Peyer's patch (tissue), 4 donors: ENCODE measurements around the gene HRAS. TPM values are rescaled to one million over a fixed set of nuclear protein-coding genes. Genes with fewer than 3 reads are reported as not detected.

Experiments
- DNase-seq, 3 donors: peaks; one replicate each; pipeline ENCODE4 v3.0.0-alpha.2; 2017 to 2019
- H3K27ac ChIP-seq, 4 donors: fragments of 200-600 bp; sonication (generic); one replicate each; pipeline ENCODE4 v1.5.1; 2016 to 2019
- H3K27me3 ChIP-seq, 2 donors: fragments of 200-600 bp; sonication (generic); one replicate each; pipeline ENCODE4 v1.5.1; 2019
- H3K36me3 ChIP-seq, 3 donors: fragments of 200-600 bp; sonication (generic); one replicate each; pipeline ENCODE4 v1.5.1; 2016 to 2019
- H3K4me1 ChIP-seq, 4 donors: fragments of 200-600 bp; sonication (generic); one replicate each; pipeline ENCODE4 v1.5.1; 2016 to 2019
- H3K4me3 ChIP-seq, 4 donors: fragments of 200-600 bp; sonication (generic); 1 replicate in 3 of 4; 2 replicates in 1 of 4; pipeline ENCODE4 v1.5.1; 2016 to 2019; ENCODE audit warnings: mild to moderate bottlenecking in 1 of 4
- H3K9me3 ChIP-seq, 4 donors: fragments of 200-600 bp; sonication (generic); one replicate each; pipeline ENCODE4 v1.5.1; 2016 to 2019; ENCODE audit warnings: mild to moderate bottlenecking in 1 of 4
- POLR2A ChIP-seq, 2 donors: fragments of 450-650 bp; IDR thresholded peaks; one replicate each; pipeline ENCODE4 v1.5.1; 2017; ENCODE audit warnings: antibody characterized with exemption in 2 of 2, mild to moderate bottlenecking in 2 of 2, moderate library complexity in 2 of 2
- total RNA-seq, 4 donors: library from RNA; depleted of rRNA; stranded (reverse); fragments of >200 nt; gene quantifications; one replicate each; pipeline ENCODE4 v1.1.0, GENCODE V29; 2016
- TF ChIP-seq, protein P1 (sequence below), 6 experiments: fragments of 450-650 bp in 4 of 6; fragments of 200-600 bp in 2 of 6; sonication (generic) in 1 of 6; IDR thresholded peaks; one replicate each; pipeline ENCODE4 v1.5.1; 2017 to 2019; ENCODE audit warnings: antibody characterized with exemption in 6 of 6, mild to moderate bottlenecking in 3 of 6, moderate library complexity in 1 of 6

HRAS gene
- total RNA-seq, 4 donors from 2014 or later = 27.4 to 55.3 (median 35.1) TPM

DNA sequence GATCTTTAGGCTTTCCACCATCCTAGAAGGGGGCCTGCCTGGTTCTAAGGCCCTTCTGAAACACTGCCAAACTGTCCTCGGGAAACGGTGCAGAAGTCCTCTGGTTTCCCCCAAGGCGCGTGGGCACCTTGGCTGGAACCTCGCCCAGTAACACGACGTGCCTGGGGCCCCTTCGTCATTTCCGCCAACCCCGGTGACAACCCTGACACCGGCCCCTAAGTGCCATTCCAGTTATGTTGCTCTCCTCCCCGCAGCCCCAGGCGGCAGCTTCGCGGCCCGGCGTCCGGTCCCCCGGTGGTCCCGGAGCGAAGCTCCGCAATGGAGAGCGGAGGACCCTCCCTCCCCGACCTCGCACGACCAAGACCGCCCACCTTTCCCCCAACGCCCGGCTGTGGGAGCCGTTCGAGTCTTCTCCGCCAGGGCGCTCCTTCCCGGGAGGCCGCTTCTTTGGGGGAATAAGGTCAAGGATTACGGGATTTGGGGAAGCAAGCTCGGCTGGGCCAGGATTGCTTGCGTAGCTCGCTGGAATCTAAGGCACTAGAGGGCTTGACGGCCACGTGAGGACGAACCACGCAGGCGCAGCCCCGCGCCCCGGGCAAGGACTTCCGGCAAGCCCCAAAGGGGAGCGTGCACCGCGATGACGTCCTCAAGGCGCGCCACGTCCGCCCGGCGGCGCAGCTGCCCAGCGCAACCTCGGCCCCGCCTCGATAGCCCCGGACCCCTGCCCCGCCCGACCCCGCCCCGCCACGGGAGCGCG is 29.0 kb downstream of the HRAS start:
- Histone ChIP-seq H3K4me3 (peak overlapping the region; percentile 79 to 100 (median 88)), H3K9me3 (no peaks in the 10 kb centered on the region), H3K27ac (peak overlapping the region; percentile 99 to 100 (median 100)), H3K4me1 (peaks cover 6 to 40% (median 19%) of the 10 kb centered on the region in 4 donors), H3K36me3 (peaks cover 0 to 24% (median 0%) of the 10 kb centered on the region in 3 donors), H3K27me3 (no peaks in the 10 kb centered on the region)
- DNase-seq = peak; percentile 91 to 99 (median 98)
- TF ChIP-seq, protein P1, sequence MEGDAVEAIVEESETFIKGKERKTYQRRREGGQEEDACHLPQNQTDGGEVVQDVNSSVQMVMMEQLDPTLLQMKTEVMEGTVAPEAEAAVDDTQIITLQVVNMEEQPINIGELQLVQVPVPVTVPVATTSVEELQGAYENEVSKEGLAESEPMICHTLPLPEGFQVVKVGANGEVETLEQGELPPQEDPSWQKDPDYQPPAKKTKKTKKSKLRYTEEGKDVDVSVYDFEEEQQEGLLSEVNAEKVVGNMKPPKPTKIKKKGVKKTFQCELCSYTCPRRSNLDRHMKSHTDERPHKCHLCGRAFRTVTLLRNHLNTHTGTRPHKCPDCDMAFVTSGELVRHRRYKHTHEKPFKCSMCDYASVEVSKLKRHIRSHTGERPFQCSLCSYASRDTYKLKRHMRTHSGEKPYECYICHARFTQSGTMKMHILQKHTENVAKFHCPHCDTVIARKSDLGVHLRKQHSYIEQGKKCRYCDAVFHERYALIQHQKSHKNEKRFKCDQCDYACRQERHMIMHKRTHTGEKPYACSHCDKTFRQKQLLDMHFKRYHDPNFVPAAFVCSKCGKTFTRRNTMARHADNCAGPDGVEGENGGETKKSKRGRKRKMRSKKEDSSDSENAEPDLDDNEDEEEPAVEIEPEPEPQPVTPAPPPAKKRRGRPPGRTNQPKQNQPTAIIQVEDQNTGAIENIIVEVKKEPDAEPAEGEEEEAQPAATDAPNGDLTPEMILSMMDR (IDR thresholded peaks at IDR 0.05) = peak in 1 of 6 experiments; percentile 26
- TF ChIP-seq POLR2A (IDR thresholded peaks at IDR 0.05) = peak; percentile 42 to 64

DNA sequence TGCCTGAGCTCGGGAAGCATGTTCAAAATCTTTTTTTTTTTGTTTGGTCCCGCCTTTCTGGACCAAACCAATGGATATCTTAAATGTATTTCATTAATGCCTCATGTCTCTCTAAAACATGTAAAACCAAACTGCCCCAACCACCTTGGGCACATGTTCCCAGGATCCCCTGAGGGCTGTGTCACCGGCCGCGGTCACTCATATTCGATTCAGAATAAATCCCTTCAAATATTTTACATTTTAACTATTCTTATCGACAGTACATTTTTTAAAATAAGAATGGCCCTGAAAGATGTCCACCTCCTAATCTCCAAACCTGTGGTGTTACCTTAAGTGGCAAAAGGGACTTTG is 30.4 kb downstream of the HRAS start:
- Histone ChIP-seq H3K27ac (peak overlapping the region in 3 of 4 donors; percentile 20 to 99 (median 56)), H3K36me3 (peaks cover 0 to 31% (median 0%) of the 10 kb centered on the region in 3 donors), H3K27me3 (no peaks in the 10 kb centered on the region), H3K9me3 (no peaks in the 10 kb centered on the region), H3K4me1 (peaks cover 6 to 40% (median 19%) of the 10 kb centered on the region in 4 donors), H3K4me3 (peak overlapping the region in 3 of 4 donors; percentile 43 to 56 (median 49))
- DNase-seq = no peak
- TF ChIP-seq POLR2A (IDR thresholded peaks at IDR 0.05) = no peak
- TF ChIP-seq, protein P1 (IDR thresholded peaks at IDR 0.05) = no peak

DNA sequence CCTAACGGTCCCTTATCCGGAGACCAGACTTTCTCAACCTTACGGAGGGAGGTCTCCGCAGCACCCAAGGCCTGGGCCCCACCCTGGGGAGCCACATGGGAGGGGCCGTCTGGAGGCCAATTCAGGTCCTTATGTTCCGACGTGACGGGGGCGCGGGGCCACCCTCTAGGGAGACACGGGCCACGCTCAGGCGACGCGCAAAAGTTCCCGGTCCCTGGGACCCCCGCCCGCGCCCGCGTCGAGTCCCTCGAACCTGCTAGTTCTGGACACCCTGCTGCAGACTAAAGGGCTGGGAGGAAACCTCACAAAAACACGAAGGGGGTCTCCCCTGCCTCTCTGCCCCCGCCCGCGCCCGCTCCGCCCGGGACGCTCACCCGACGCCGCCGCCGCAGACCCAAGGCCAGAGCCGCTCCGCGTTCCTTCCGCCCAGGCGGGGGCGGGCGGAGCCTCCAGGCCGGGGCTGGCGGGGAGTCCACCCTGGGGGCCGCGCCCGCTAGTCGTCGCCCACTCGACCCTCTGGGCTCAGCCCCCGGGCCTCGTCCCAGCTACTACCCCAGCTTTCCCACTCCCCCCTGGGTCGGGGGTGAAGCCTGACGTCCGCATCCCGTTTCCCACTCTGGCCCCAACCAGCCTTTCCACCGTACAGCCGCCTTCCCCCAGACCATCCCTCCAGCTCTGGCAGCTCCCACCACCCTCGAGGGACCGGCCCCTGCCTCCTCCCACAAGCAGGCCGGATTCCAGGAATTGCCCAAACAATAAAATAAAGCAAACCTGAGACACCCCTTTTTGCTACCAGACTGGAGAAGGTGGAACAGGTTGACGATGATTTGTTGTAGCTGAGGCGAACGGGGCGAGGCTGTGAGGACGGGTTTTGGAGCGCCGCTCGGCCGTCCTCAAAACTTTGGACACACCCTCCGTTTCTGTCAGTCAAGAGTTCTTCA is 31.1 kb downstream of the HRAS start:
- peak overlapping the region; percentile 36 to 56 (median 46) for H3K4me3 ChIP-seq

DNA sequence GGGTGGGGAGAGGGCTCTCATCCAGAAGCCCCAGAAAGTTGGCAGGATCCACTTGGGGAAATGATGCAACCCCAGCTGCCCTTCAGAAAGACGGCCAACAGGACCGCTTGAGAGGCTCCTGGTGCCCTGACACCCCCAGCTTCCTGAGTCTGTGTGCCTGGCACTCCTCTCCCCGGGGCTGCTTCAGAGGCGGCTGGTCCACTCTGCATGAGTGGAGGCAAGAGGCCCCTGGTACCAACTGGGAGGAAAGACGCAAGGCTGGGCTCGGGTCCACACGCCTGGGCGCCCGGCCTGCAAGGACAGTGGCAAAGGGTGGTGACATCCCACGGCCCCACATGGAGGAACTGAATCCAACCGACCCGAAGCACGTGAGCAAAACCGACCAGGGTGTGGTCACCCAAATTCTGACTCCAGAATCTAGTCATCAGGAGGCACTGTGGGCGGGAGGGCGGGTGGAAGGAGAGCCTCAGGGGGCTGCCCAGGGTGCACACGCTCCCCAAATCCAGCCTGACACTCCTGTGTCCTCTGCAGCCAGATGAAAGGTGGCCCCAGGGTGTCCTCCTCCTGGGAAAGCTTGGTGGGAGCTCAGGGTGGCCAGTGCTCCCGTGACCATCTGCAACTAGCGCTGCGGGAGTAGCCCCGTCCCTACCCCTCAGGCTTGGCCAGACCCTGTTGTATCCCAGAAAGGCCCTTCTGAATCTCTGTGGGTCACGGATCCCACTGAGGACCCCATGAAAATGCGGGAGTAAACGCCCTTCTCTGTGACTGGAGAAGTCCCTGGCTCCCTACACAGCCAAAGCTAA is 32.0 kb downstream of the HRAS start:
- Histone ChIP-seq H3K4me1 (peaks cover 6 to 40% (median 19%) of the 10 kb centered on the region in 4 donors), H3K36me3 (peaks cover 0 to 37% (median 0%) of the 10 kb centered on the region in 3 donors), H3K9me3 (no peaks in the 10 kb centered on the region), H3K4me3 (peak overlapping the region; percentile 36 to 56 (median 46)), H3K27ac (peak overlapping the region; percentile 20 to 73 (median 64)), H3K27me3 (no peaks in the 10 kb centered on the region)
- peak in 2 of 3 donors; percentile 49 to 68 for DNase-seq
- TF ChIP-seq, protein P1 (IDR thresholded peaks at IDR 0.05) = no peak
- TF ChIP-seq POLR2A (IDR thresholded peaks at IDR 0.05) = no peak

More for the DNA sequence above, 31.1 kb downstream of the HRAS start:
- no peak for TF ChIP-seq POLR2A (IDR thresholded peaks at IDR 0.05)
- TF ChIP-seq, protein P1 (IDR thresholded peaks at IDR 0.05) = no peak
- Histone ChIP-seq H3K4me1 (peaks cover 6 to 40% (median 19%) of the 10 kb centered on the region in 4 donors), H3K36me3 (peaks cover 0 to 37% (median 0%) of the 10 kb centered on the region in 3 donors), H3K27ac (peak overlapping the region; percentile 20 to 73 (median 64)), H3K9me3 (no peaks in the 10 kb centered on the region), H3K27me3 (no peaks in the 10 kb centered on the region)
- no peak for DNase-seq
